ENCODE results near the gene TMPRSS11A. TPM values are rescaled to one million over a fixed set of nuclear protein-coding genes. Genes with fewer than 3 reads are reported as not detected.

TMPRSS11A gene
- polyA plus RNA-seq, 2 of the 4 experiments (the other 2 are of a cell fraction): not detected

- TF ChIP-seq E2F6 (IDR thresholded peaks at IDR 0.05; ENCODE audit: borderline replicate concordance, low read depth) (no peak), KDM5A (IDR thresholded peaks at IDR 0.05) (no peak), FOSB (CRISPR knock-in tag; IDR thresholded peaks at IDR 0.05) (no peak)
Measured at GRCh38 chr4:67883458-67883857, 79.8 kb downstream of the TMPRSS11A start (continued).

- Histone ChIP-seq H3K4me1 (no peaks in the 10 kb centered on the region), H3K27ac (no peak overlapping the region), H3K9me3 (no peaks in the 10 kb centered on the region), H3K4me2 (no peak overlapping the region), H3K4me3 (no peak overlapping the region)
- POLR2A ChIA-PET: no interaction called here
- no peak for FAIRE-seq
- no peak for ATAC-seq
- TF ChIP-seq JUN (IDR thresholded peaks at IDR 0.05) (no peak), FOSL2 (IDR thresholded peaks at IDR 0.05) (no peak), FOSL2 (CRISPR knock-in tag; IDR thresholded peaks at IDR 0.05) (peak; percentile 20; the same call in 1 of the 2 replicates)
- no peak for DNase-seq (ENCODE audit: low read depth in 1 of 2, low spot score in 1 of 2)
- WGBS (ENCODE audit: missing lambda C conversion rate): 31% methylated on average over 1 of the region's 1 CpG
- CTCF ChIA-PET: no interaction called here
Measured at GRCh38 chr4:67880866-67881610, 82.3 kb downstream of the TMPRSS11A start.

- DNase-seq (ENCODE audit: low read depth in 1 of 2, low spot score in 1 of 2): no peak
- Histone ChIP-seq H3K4me2 (no peak overlapping the region), H3K9me3 (no peaks in the 10 kb centered on the region), H3K4me1 (no peaks in the 10 kb centered on the region), H3K27ac (no peak overlapping the region), H3K4me3 (no peak overlapping the region)
- FAIRE-seq: no peak
- WGBS (ENCODE audit: missing lambda C conversion rate): 60% methylated on average over 3 of the region's 3 CpGs
- no peak for TF ChIP-seq HMGXB4 (CRISPR knock-in tag; IDR thresholded peaks at IDR 0.05; ENCODE audit: borderline replicate concordance)
- no peak for TF ChIP-seq MAZ (IDR thresholded peaks at IDR 0.05; ENCODE audit: borderline replicate concordance, low read depth, low read length)
- no peak for TF ChIP-seq KDM1A (IDR thresholded peaks at IDR 0.05; ENCODE audit: low read depth)
- TF ChIP-seq NR3C1 (IDR thresholded peaks at IDR 0.05): no peak
- TF ChIP-seq EHMT2 (IDR thresholded peaks at IDR 0.05; ENCODE audit: low read depth): no peak
- ATAC-seq: no peak
- ChIA-PET POLR2A (no interaction called here), CTCF (no interaction called here)
Measured at GRCh38 chr4:67879486-67879885, 83.8 kb downstream of the TMPRSS11A start.

- Histone ChIP-seq H3K4me3 (no peak overlapping the region), H3K27ac (no peak overlapping the region), H3K4me2 (no peak overlapping the region), H3K4me1 (no peaks in the 10 kb centered on the region), H3K9me3 (no peaks in the 10 kb centered on the region)
- 56% methylated on average over 3 of the region's 3 CpGs for WGBS (ENCODE audit: missing lambda C conversion rate)
- no peak for DNase-seq (ENCODE audit: low read depth in 1 of 2, low spot score in 1 of 2)
- FAIRE-seq: no peak
- TF ChIP-seq CTCF (IDR thresholded peaks at IDR 0.05) (no peak), ZFP36 (IDR thresholded peaks at IDR 0.05; ENCODE audit: borderline replicate concordance, partially characterized antibody) (no peak), EHMT2 (IDR thresholded peaks at IDR 0.05; ENCODE audit: low read depth) (no peak), REST (IDR thresholded peaks at IDR 0.05) (no peak), FOXS1 (CRISPR knock-in tag; IDR thresholded peaks at IDR 0.05) (no peak)
- POLR2A ChIA-PET: no interaction called here
- ATAC-seq: no peak
- CTCF ChIA-PET: no interaction called here
Measured at GRCh38 chr4:67877086-67877485, 86.2 kb downstream of the TMPRSS11A start.

Data from A549 (cell line).